GM23338 (cell line): Measurements from ENCODE around the gene GRIN3A. TPM values are rescaled to one million over a fixed set of nuclear protein-coding genes. Genes with fewer than 3 reads are reported as not detected.
A peak's percentile ranks its signal among the peaks of the same experiment; 100 is the strongest.

Experiments used
- ATAC-seq: fragments of 200-7000 bp; cut with Tn5 transposase; 3 replicates; pipeline ENCODE4 v1.9.1; 2020
- DNase-seq: peaks from one replicate; pipeline ENCODE4 v3.0.0-alpha.2; 2015; ENCODE audit warnings: low spot score
- H2AFZ ChIP-seq: fragments of 200-600 bp; sonication (generic); 2 replicates; pipeline ENCODE4 v1.8.0; 2016; ENCODE audit warnings: antibody characterized with exemption, mild to moderate bottlenecking, moderate library complexity
- H3F3A ChIP-seq: fragments of 200-600 bp; sonication (generic); replicated peaks from 2 replicates; pipeline ENCODE4 v1.8.0; 2017; ENCODE audit warnings: antibody characterized with exemption, mixed run types, low read depth
- H3K27ac ChIP-seq: fragments of 200-600 bp; sonication (generic); 2 replicates; pipeline ENCODE4 v1.6.1; 2016; ENCODE audit warnings: low read depth
- H3K27me3 ChIP-seq: fragments of 200-600 bp; sonication (generic); 2 replicates; pipeline ENCODE4 v1.8.0; 2016; ENCODE audit warnings: mild to moderate bottlenecking, mixed run types, moderate library complexity; ENCODE audit not compliant: insufficient read depth
- H3K36me3 ChIP-seq: fragments of 200-600 bp; sonication (generic); 2 replicates; pipeline ENCODE4 v1.8.0; 2016; ENCODE audit warnings: mild to moderate bottlenecking; ENCODE audit not compliant: insufficient read depth
- H3K4me1 ChIP-seq: fragments of 200-600 bp; sonication (generic); 2 replicates; pipeline ENCODE4 v1.8.0; 2016; ENCODE audit warnings: mild to moderate bottlenecking, moderate library complexity; ENCODE audit not compliant: insufficient read depth
- H3K4me2 ChIP-seq: fragments of 200-600 bp; sonication (generic); 2 replicates; pipeline ENCODE4 v1.7.1; 2017; ENCODE audit warnings: mixed run types
- H3K4me3 ChIP-seq: fragments of 200-600 bp; sonication (generic); 2 replicates; pipeline ENCODE4 v1.6.1; 2016; ENCODE audit warnings: mixed run types
- H3K79me2 ChIP-seq: fragments of 200-600 bp; sonication (generic); replicated peaks from 2 replicates; pipeline ENCODE4 v1.8.0; 2017; ENCODE audit warnings: mild to moderate bottlenecking; ENCODE audit not compliant: insufficient read depth
- H3K9me2 ChIP-seq: fragments of 200-600 bp; sonication (generic); 2 replicates; pipeline ENCODE4 v1.8.0; 2017; ENCODE audit not compliant: insufficient read depth
- H4K20me1 ChIP-seq: fragments of 200-600 bp; sonication (generic); replicated peaks from 2 replicates; pipeline ENCODE4 v1.8.0; 2017; ENCODE audit warnings: mild to moderate bottlenecking; ENCODE audit not compliant: insufficient read depth
- H3K27ac Mint-ChIP-seq: 2 replicates; pipeline ENCODE4 v1.8.0; 2020; ENCODE audit warnings: inconsistent platforms, mild to moderate bottlenecking, moderate library complexity, mixed read lengths
- H3K27me3 Mint-ChIP-seq: 3 replicates; pipeline ENCODE4 v1.8.0; 2022; ENCODE audit warnings: low read depth, mild to moderate bottlenecking, moderate library complexity, mixed read lengths, inconsistent platforms; ENCODE audit not compliant: insufficient read depth, poor library complexity
- H3K36me3 Mint-ChIP-seq: 3 replicates; pipeline ENCODE4 v1.8.0; 2021; ENCODE audit warnings: low read depth, mild to moderate bottlenecking, inconsistent platforms, moderate library complexity, mixed read lengths
- H3K4me1 Mint-ChIP-seq: 3 replicates; pipeline ENCODE4 v1.8.0; 2020; ENCODE audit warnings: mild to moderate bottlenecking, inconsistent platforms, mixed read lengths
- H3K4me3 Mint-ChIP-seq: 3 replicates; pipeline ENCODE4 v1.8.0; 2021; ENCODE audit warnings: moderate library complexity, mild to moderate bottlenecking, inconsistent platforms, mixed read lengths
- H3K9me3 Mint-ChIP-seq: 3 replicates; pipeline ENCODE4 v1.8.0; 2020; ENCODE audit warnings: moderate library complexity, mild to moderate bottlenecking, inconsistent platforms, mixed read lengths
- CTCF ChIP-seq, 2 experiments: fragments of 200-600 bp in 1 of 2; sonication (generic) in 1 of 2; conservative IDR thresholded peaks; 2 replicates each; pipeline versions ENCODE4 v1.5.1 to v1.6.1; 2016 to 2017; ENCODE audit warnings: antibody characterized with exemption in 2 of 2, low read depth in 2 of 2, mild to moderate bottlenecking in 2 of 2, moderate library complexity in 1 of 2
- EZH2phosphoT487 ChIP-seq: fragments of 200-600 bp; sonication (generic); IDR thresholded peaks from one replicate; pipeline ENCODE4 v1.8.1; 2018; ENCODE audit warnings: antibody characterized with exemption; ENCODE audit not compliant: unreplicated experiment
- JUNB ChIP-seq: IDR thresholded peaks from one replicate; pipeline ENCODE4 v1.6.1; 2016; ENCODE audit warnings: antibody characterized with exemption; ENCODE audit not compliant: unreplicated experiment
- REST ChIP-seq: IDR thresholded peaks from one replicate; pipeline ENCODE4 v1.6.1; 2018; ENCODE audit warnings: antibody characterized with exemption; ENCODE audit not compliant: unreplicated experiment
- STAT1 ChIP-seq: IDR thresholded peaks from one replicate; pipeline ENCODE4 v1.6.1; 2016; ENCODE audit warnings: antibody characterized with exemption; ENCODE audit not compliant: unreplicated experiment
- ZNF114 ChIP-seq: fragments of 250-450 bp; sonication (Bioruptor Pico); IDR thresholded peaks from 2 replicates; pipeline ENCODE4 v1.5.0; 2020; ENCODE audit warnings: mild to moderate bottlenecking, moderate library complexity
- polyA plus RNA-seq: library from polyadenylated mRNA; unstranded; fragments of >200 nt; fragmentation: Nextera tagmentation; extraction: Ambion mirVana; gene quantifications from 2 replicates; pipeline ENCODE4 v1.2.1, GENCODE V29; 2016
- total RNA-seq: library from RNA; depleted of rRNA; stranded (reverse); fragments of >200 nt; shearing (Covaris generic); gene quantifications from 2 replicates; pipeline ENCODE4 v1.2.3, GENCODE V29; 2014
- TF ChIP-seq, protein P1 (sequence below): IDR thresholded peaks from 2 replicates; pipeline ENCODE4 v1.6.1; 2016; ENCODE audit warnings: antibody characterized with exemption

The GRIN3A gene
- total and polyA plus RNA-seq, 2 experiments from 2014 or later, result 0.03 to 0.05 TPM

DNA sequence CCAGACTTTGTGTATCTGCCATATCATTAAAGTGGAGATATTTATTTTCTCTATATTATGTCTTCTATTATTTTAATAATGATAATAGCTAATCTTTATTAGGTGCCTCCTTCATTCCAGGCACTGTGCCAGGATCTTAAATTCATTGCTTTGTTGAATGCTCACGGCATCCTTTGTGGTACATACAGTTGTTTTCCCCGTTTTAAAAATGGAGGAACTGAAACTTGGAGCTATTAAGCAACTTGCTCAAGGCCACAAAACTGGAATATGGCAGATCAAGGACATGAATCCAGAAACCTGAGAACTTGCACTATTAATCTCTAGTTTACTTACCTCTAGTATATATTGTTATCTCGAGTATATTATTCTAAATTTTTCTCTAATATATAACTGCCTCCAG lies 102.2 kb downstream of the GRIN3A start:
- ATAC-seq (no peak), DNase-seq (no peak)
- Mint-ChIP-seq H3K4me3 (no peak overlapping the region), H3K4me1 (no peaks in the 10 kb centered on the region), H3K36me3 (no peaks in the 10 kb centered on the region), H3K27me3 (no peaks in the 10 kb centered on the region), H3K9me3 (peaks cover 3% of the 10 kb centered on the region; the same call in 2 of the 3 replicates), H3K27ac (no peak overlapping the region)
- no peak overlapping the region for H3K4me3 ChIP-seq
- H4K20me1 ChIP-seq, result no peaks in the 10 kb centered on the region
- TF ChIP-seq, protein P1, sequence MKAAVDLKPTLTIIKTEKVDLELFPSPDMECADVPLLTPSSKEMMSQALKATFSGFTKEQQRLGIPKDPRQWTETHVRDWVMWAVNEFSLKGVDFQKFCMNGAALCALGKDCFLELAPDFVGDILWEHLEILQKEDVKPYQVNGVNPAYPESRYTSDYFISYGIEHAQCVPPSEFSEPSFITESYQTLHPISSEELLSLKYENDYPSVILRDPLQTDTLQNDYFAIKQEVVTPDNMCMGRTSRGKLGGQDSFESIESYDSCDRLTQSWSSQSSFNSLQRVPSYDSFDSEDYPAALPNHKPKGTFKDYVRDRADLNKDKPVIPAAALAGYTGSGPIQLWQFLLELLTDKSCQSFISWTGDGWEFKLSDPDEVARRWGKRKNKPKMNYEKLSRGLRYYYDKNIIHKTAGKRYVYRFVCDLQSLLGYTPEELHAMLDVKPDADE, result no peak
- no peak for TF ChIP-seq STAT1
- TF ChIP-seq ZNF114 (CRISPR knock-in tag), result no peak
- no peak for TF ChIP-seq JUNB
- H3K27ac ChIP-seq, result no peak overlapping the region
- no peaks in the 10 kb centered on the region for H3K27me3 ChIP-seq
- H3K36me3 ChIP-seq, result no peaks in the 10 kb centered on the region
- no peaks in the 10 kb centered on the region for H3F3A ChIP-seq
- H3K79me2 ChIP-seq, result no peaks in the 10 kb centered on the region
- H2AFZ ChIP-seq, result no peak overlapping the region
- H3K4me1 ChIP-seq, result no peaks in the 10 kb centered on the region
- no peaks in the 10 kb centered on the region for H3K9me2 ChIP-seq
- no peak overlapping the region for H3K4me2 ChIP-seq

DNA sequence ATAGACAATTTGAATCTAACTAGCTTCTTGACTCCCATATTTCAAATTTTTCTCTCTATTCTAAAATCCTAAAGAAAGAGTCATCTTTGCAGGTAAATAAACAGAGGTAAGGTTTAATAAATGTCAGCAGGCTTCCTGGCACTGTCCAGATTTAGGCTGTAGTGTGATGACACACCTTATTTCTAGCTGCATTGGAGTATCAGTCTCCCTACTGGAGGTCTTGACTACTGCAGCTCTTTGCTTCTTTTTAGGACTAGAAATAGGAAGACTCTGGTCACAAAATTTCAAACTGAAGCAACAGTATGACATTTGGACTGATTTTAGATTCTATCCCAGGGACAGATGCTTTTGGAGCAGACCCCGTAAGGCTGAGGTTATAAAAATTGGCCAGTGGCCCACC lies 103.0 kb downstream of the GRIN3A start:
- Histone ChIP-seq H3K36me3 (no peaks in the 10 kb centered on the region), H3K9me2 (no peaks in the 10 kb centered on the region), H2AFZ (no peak overlapping the region), H3K4me1 (no peaks in the 10 kb centered on the region), H3K4me2 (no peak overlapping the region), H3K79me2 (no peaks in the 10 kb centered on the region), H3K27me3 (no peaks in the 10 kb centered on the region), H3K4me3 (no peak overlapping the region), H3F3A (no peaks in the 10 kb centered on the region), H4K20me1 (no peaks in the 10 kb centered on the region), H3K27ac (no peak overlapping the region)
- Mint-ChIP-seq H3K27me3 (no peaks in the 10 kb centered on the region), H3K27ac (no peak overlapping the region), H3K9me3 (no peaks in the 10 kb centered on the region), H3K4me3 (no peak overlapping the region), H3K36me3 (no peaks in the 10 kb centered on the region), H3K4me1 (no peaks in the 10 kb centered on the region)
- ATAC-seq, result no peak
- TF ChIP-seq, protein P1, result no peak
- TF ChIP-seq CTCF (conservative IDR thresholded peaks at IDR 0.05; ENCODE audit: low read depth in 2 of 2), result peak in 1 of 2 experiments; percentile 22; a peak in 2 of 4 replicates
- no peak for TF ChIP-seq REST
- no peak for TF ChIP-seq EZH2phosphoT487
- DNase-seq, result peak; percentile 18
